GM12878 (cell line): Measurements from ENCODE around the gene PKLR. TPM values are rescaled to one million over a fixed set of nuclear protein-coding genes. Genes with fewer than 3 reads are reported as not detected.

Experiments
- ATAC-seq: fragments of 200-7000 bp; cut with Tn5 transposase; 3 replicates; pipeline ENCODE4 v1.9.1; 2020; ENCODE audit warnings: mild to moderate bottlenecking, moderate library complexity
- BruUV-seq: library from RNA; stranded (reverse); fragments of 400-500 nt; replicated peaks from 2 replicates; lab custom pipeline; 2021; lab: Mats Ljungman, UMichigan
- CTCF ChIA-PET: fragments of 300-600 bp; sonication (Branson Sonifier 250); formaldehyde crosslinking; extraction: SDS; loops from one replicate; lab custom pipeline; 2021; ENCODE audit warnings: inconsistent platforms; lab: Yijun Ruan, JAX
- POLR2A ChIA-PET: fragments of 350-600 bp; formaldehyde crosslinking; extraction: SDS; loops from one replicate; lab custom pipeline; 2021; ENCODE audit warnings: inconsistent platforms; lab: Charles Lee
- RAD21 ChIA-PET: fragments of 300-600 bp; sonication (Branson Sonifier 250); formaldehyde crosslinking; loops from one replicate; lab custom pipeline; 2023; ENCODE audit warnings: antibody characterized with exemption; ENCODE audit not compliant: unreplicated experiment; lab: Charles Lee
- SMC1A ChIA-PET: fragments of 300-600 bp; sonication (Branson Sonifier 250); formaldehyde crosslinking; loops from one replicate; lab custom pipeline; 2023; ENCODE audit not compliant: unreplicated experiment, uncharacterized antibody; lab: Charles Lee
- DNase-seq: peaks from one replicate; pipeline ENCODE4 v3.0.0-alpha.2; 2011; ENCODE audit warnings: low read depth, low spot score
- FAIRE-seq: peaks from 3 replicates; lab custom pipeline; 2011; peaks lifted over from hg19 to GRCh38; lab: Jason Lieb, UNC
- H2AFZ ChIP-seq: 2 replicates; pipeline ENCODE4 v1.6.0; 2011; ENCODE audit warnings: low read depth, low read length, control low read depth; ENCODE audit not compliant: control insufficient read depth
- H3K27ac ChIP-seq: 2 replicates; pipeline ENCODE4 v1.5.1; 2011; ENCODE audit warnings: control low read depth; ENCODE audit not compliant: control insufficient read depth, insufficient read depth
- H3K27me3 ChIP-seq, 2 experiments: replicated peaks in 1 of 2; 2 replicates each; pipeline versions ENCODE4 v1.6.0 to v1.6.1; 2011; ENCODE audit warnings: low read length in 1 of 2; ENCODE audit not compliant: control insufficient read depth in 2 of 2, insufficient read depth in 2 of 2
- H3K36me3 ChIP-seq, 2 experiments: 2 replicates each; pipeline ENCODE4 v1.5.1; 2011; ENCODE audit warnings: low read length in 1 of 2; ENCODE audit not compliant: control insufficient read depth in 2 of 2, insufficient read depth in 2 of 2
- H3K4me1 ChIP-seq: 2 replicates; pipeline ENCODE4 v1.6.1; 2011; ENCODE audit warnings: mild to moderate bottlenecking, low read length, moderate library complexity, mixed read lengths; ENCODE audit not compliant: control insufficient read depth, insufficient read depth
- H3K4me2 ChIP-seq: 2 replicates; pipeline ENCODE4 v1.6.0; 2011; ENCODE audit warnings: control low read depth; ENCODE audit not compliant: control insufficient read depth, insufficient read depth
- H3K4me3 ChIP-seq: fragments of 200-600 bp; sonication (generic); 2 replicates; pipeline ENCODE4 v1.5.1; 2016
- H3K79me2 ChIP-seq: 2 replicates; pipeline ENCODE4 v1.6.0; 2011; ENCODE audit warnings: low read length; ENCODE audit not compliant: control insufficient read depth, insufficient read depth
- H3K9ac ChIP-seq: 2 replicates; pipeline ENCODE4 v1.8.0; 2011; ENCODE audit warnings: low read length, control low read depth, mixed read lengths; ENCODE audit not compliant: control insufficient read depth, insufficient read depth
- H3K9me3 ChIP-seq: replicated peaks from 3 replicates; pipeline ENCODE4 v1.5.1; 2011; ENCODE audit warnings: mild to moderate bottlenecking, low read length; ENCODE audit not compliant: control insufficient read depth, insufficient read depth
- H4K20me1 ChIP-seq: 2 replicates; pipeline ENCODE4 v1.6.0; 2011; ENCODE audit not compliant: control insufficient read depth, insufficient read depth
- BHLHE40 ChIP-seq, 2 experiments: fragments of 450-650 bp in 1 of 2; IDR thresholded peaks; 2 replicates each; pipeline ENCODE4 v1.6.1; 2011 to 2017; ENCODE audit warnings: low read depth in 2 of 2, borderline replicate concordance in 1 of 2, improper control_type of control experiment in 1 of 2, low read length in 1 of 2, mild to moderate bottlenecking in 1 of 2
- CHD1 ChIP-seq: IDR thresholded peaks from 2 replicates; pipeline ENCODE4 v1.6.1; 2012; ENCODE audit warnings: low read depth, low read length, improper control_type of control experiment
- ESRRA ChIP-seq: IDR thresholded peaks from 2 replicates; pipeline ENCODE4 v1.6.1; 2012; ENCODE audit warnings: mild to moderate bottlenecking, low read length, improper control_type of control experiment
- EZH2 ChIP-seq: IDR thresholded peaks from 2 replicates; pipeline ENCODE4 v1.6.1; 2012; ENCODE audit warnings: low read depth, mild to moderate bottlenecking, control low read depth, inconsistent platforms, low read length, borderline replicate concordance; ENCODE audit not compliant: control insufficient read depth
- LARP7 ChIP-seq: fragments of 450-650 bp; IDR thresholded peaks from 2 replicates; pipeline ENCODE4 v1.6.1; 2017; ENCODE audit warnings: mild to moderate bottlenecking
- MEF2B ChIP-seq: fragments of 450-650 bp; IDR thresholded peaks from 2 replicates; pipeline ENCODE4 v1.6.1; 2018; ENCODE audit warnings: mild to moderate bottlenecking, moderate library complexity; ENCODE audit not compliant: partially characterized antibody, poor library complexity, severe bottlenecking
- NBN ChIP-seq: fragments of 450-650 bp; IDR thresholded peaks from 2 replicates; pipeline ENCODE4 v1.6.1; 2016
- NFYA ChIP-seq: IDR thresholded peaks from 2 replicates; pipeline ENCODE4 v1.6.1; 2011; ENCODE audit warnings: low read depth, mild to moderate bottlenecking, low read length, improper control_type of control experiment, borderline replicate concordance
- NR2C1 ChIP-seq: fragments of 450-650 bp; IDR thresholded peaks from 2 replicates; pipeline ENCODE4 v1.6.1; 2017; ENCODE audit warnings: antibody characterized with exemption, mild to moderate bottlenecking, moderate library complexity
- NR2C2 ChIP-seq: IDR thresholded peaks from 2 replicates; pipeline ENCODE4 v1.6.1; 2011; ENCODE audit warnings: borderline replicate concordance, low read depth; ENCODE audit not compliant: control insufficient read depth, insufficient read length
- NRF1 ChIP-seq: conservative IDR thresholded peaks from 2 replicates; pipeline ENCODE4 v1.6.1; 2011; ENCODE audit warnings: mild to moderate bottlenecking, low read depth, low read length, improper control_type of control experiment
- PML ChIP-seq: IDR thresholded peaks from 2 replicates; pipeline ENCODE4 v1.6.1; 2012; ENCODE audit warnings: low read length, inconsistent platforms
- POU2F2 ChIP-seq: IDR thresholded peaks from 3 replicates; pipeline ENCODE4 v1.6.1; 2011; ENCODE audit warnings: low read depth, mild to moderate bottlenecking, low read length, borderline replicate concordance
- RCOR1 ChIP-seq: conservative IDR thresholded peaks from 2 replicates; pipeline ENCODE4 v1.6.1; 2012; ENCODE audit warnings: low read depth, low read length, improper control_type of control experiment
- TBL1XR1 ChIP-seq: IDR thresholded peaks from 2 replicates; pipeline ENCODE4 v1.6.1; 2012; ENCODE audit warnings: low read depth, low read length, improper control_type of control experiment
- ZNF207 ChIP-seq: fragments of 450-650 bp; IDR thresholded peaks from 2 replicates; pipeline ENCODE4 v1.6.1; 2014; ENCODE audit warnings: antibody characterized with exemption, mild to moderate bottlenecking, borderline replicate concordance
- ZZZ3 ChIP-seq: IDR thresholded peaks from 2 replicates; pipeline ENCODE4 v1.6.1; 2011; ENCODE audit warnings: low read depth; ENCODE audit not compliant: control insufficient read depth, insufficient read length
- WGBS: methylation state at CpG from one replicate; pipeline ENCODE4 v1.1.6; 2016; ENCODE audit warnings: low lambda C conversion rate; ENCODE audit not compliant: insufficient replicate concordance, insufficient coverage; ENCODE audit errors: missing lambda C conversion rate; 5-methylcytosine and 5-hydroxymethylcytosine counted together
- in situ Hi-C: fragments of 300-500 bp; cut with MboI; formaldehyde crosslinking; loops from 9 replicates; pipeline ENCODE4 v1.14.3; 2018; ENCODE audit warnings: mixed read lengths
- intact Hi-C: fragments of 100-400 bp; cut with micrococcal nuclease; formaldehyde crosslinking; loops from one replicate; pipeline ENCODE4 v1.14.2; 2022; ENCODE audit not compliant: unreplicated experiment
- polyA plus RNA-seq, 11 experiments: library from polyadenylated mRNA; depleted of rRNA in 4 of 11; unstranded in 6 of 11; stranded (reverse) in 5 of 11; fragments of >200 nt; fragmentation: Nextera tagmentation in 4 of 11; fragmentation: Illumina TruSeq in 1 of 11; extraction: Ambion mirVana in 4 of 11; extraction: Trizol in 1 of 11; gene quantifications; 1 replicate in 1 of 11; 2 replicates in 10 of 11; pipeline versions ENCODE4 v1.2.1 to v1.2.3, GENCODE V29; 2011 to 2016; ENCODE audit warnings: inconsistent platforms in 2 of 11, missing spikeins in 2 of 11, low read depth in 1 of 11
- total RNA-seq, 4 experiments: library from RNA; depleted of rRNA in 3 of 4; stranded (reverse); fragments of >200 nt in 3 of 4; fragmentation: Illumina TruSeq in 1 of 4; extraction: Trizol in 1 of 4; gene quantifications; 2 replicates each; pipeline versions ENCODE4 v1.2.1 to v1.2.3, GENCODE V29; 2013 to 2021
- TF ChIP-seq, protein P1 (sequence below): IDR thresholded peaks from 2 replicates; pipeline ENCODE4 v1.6.1; 2011; ENCODE audit warnings: low read depth, mild to moderate bottlenecking, low read length, moderate library complexity, borderline replicate concordance; ENCODE audit errors: extremely low read depth
- TF ChIP-seq, protein P2 (sequence below): fragments of 450-650 bp; IDR thresholded peaks from 2 replicates; pipeline ENCODE4 v1.6.1; 2017; ENCODE audit warnings: low read depth, mild to moderate bottlenecking, moderate library complexity
- TF ChIP-seq, protein P3 (sequence below): fragments of 450-650 bp; IDR thresholded peaks from 2 replicates; pipeline ENCODE4 v1.6.1; 2018; ENCODE audit warnings: mild to moderate bottlenecking, low read depth, moderate library complexity; ENCODE audit not compliant: partially characterized antibody

The PKLR gene
- total and polyA plus RNA-seq, 10 of the 15 experiments (the other 5 are each of a cell fraction or from before 2014, with no cell fraction given) = 0.04 to 0.15 (median 0.08) TPM; not detected in 7

DNA sequence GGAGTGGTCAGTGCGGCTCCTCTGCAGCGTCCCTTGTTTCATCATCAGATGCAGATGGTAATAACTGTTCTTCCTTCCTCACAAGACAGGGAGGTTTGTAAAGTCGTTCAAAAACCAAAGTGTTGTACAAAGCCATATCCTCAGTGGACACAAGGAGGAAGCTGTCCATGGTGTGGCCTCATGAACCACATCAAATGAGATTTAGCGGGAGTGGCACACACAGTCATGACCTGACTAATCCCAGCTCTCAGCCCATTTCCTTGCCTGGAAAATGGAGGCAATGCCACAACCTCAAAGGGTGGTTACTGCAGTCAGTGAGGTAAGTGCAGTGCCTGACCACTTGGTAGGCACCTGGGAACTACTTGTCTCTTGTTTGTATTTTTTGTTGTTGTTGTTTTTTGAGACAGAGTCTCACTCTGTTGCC is 59.4 kb downstream of the PKLR start:
- DNase-seq (no peak), FAIRE-seq (no peak), ATAC-seq (no peak)
- Histone ChIP-seq H3K9ac (no peak overlapping the region), H3K79me2 (peaks cover 13% of the 10 kb centered on the region), H3K36me3 (no peaks in the 10 kb centered on the region; a peak in 2 of 4 replicates), H3K27me3 (no peaks in the 10 kb centered on the region), H3K27ac (0 out of 2 replicates have a peak overlapping the region, but pooled peaks have one; percentile 13), H2AFZ (peak overlapping the region; percentile 88; the same call in 1 of the 2 replicates), H3K4me3 (no peak overlapping the region), H3K4me1 (peaks cover 14% of the 10 kb centered on the region), H4K20me1 (no peaks in the 10 kb centered on the region), H3K9me3 (no peaks in the 10 kb centered on the region), H3K4me2 (peak overlapping the region; percentile 11; the same call in 1 of the 2 replicates)
- BruUV-seq = no TSS peak
- CTCF ChIA-PET = interaction anchor here (0.6 to 5.5 kb wide), 10 partner anchors 9 to 94 kb away, joined by 3 to 28 read pairs (median 4); partner anchors contain the start of genes KRTCAP2, MTX1, THBS3 and TRIM46
- SMC1A ChIA-PET = interaction anchor here (0.7 to 1.9 kb wide), 8 partner anchors 9 to 440 kb away, joined by 3 to 7 read pairs (median 4); partner anchors contain the start of gene KRTCAP2
- POLR2A ChIA-PET = interaction anchor here (1.0 to 2.2 kb wide), 6 partner anchors 14 to 69 kb away, joined by 3 to 13 read pairs (median 6); partner anchors contain the start of genes ENTREP3, FDPS and KRTCAP2
- intact Hi-C loops (loop anchor here (5.0 kb wide), 1 partner anchor 35 kb away; the partner anchor contains the start of genes MTX1 and THBS3), in situ Hi-C loops (no loop called here)
- 50% methylated on average over 4 of the region's 4 CpGs for WGBS
- TF ChIP-seq POU2F2 (no peak), NR2C1 (no peak), ZNF207 (no peak), MEF2B (no peak), PML (no peak), LARP7 (no peak), EZH2 (no peak), ESRRA (no peak), CHD1 (no peak), NR2C2 (no peak), NBN (no peak), NFYA (no peak), NRF1 (no peak), RCOR1 (no peak), TBL1XR1 (no peak), ZZZ3 (no peak), BHLHE40 (IDR thresholded peaks at IDR 0.05; ENCODE audit: borderline replicate concordance in 1 of 2, low read depth in 2 of 2, low read length in 1 of 2) (no peak)
- TF ChIP-seq, protein P1, sequence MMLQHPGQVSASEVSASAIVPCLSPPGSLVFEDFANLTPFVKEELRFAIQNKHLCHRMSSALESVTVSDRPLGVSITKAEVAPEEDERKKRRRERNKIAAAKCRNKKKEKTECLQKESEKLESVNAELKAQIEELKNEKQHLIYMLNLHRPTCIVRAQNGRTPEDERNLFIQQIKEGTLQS = no peak
- TF ChIP-seq, protein P2, sequence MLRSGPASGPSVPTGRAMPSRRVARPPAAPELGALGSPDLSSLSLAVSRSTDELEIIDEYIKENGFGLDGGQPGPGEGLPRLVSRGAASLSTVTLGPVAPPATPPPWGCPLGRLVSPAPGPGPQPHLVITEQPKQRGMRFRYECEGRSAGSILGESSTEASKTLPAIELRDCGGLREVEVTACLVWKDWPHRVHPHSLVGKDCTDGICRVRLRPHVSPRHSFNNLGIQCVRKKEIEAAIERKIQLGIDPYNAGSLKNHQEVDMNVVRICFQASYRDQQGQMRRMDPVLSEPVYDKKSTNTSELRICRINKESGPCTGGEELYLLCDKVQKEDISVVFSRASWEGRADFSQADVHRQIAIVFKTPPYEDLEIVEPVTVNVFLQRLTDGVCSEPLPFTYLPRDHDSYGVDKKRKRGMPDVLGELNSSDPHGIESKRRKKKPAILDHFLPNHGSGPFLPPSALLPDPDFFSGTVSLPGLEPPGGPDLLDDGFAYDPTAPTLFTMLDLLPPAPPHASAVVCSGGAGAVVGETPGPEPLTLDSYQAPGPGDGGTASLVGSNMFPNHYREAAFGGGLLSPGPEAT = no peak
- TF ChIP-seq, protein P3, sequence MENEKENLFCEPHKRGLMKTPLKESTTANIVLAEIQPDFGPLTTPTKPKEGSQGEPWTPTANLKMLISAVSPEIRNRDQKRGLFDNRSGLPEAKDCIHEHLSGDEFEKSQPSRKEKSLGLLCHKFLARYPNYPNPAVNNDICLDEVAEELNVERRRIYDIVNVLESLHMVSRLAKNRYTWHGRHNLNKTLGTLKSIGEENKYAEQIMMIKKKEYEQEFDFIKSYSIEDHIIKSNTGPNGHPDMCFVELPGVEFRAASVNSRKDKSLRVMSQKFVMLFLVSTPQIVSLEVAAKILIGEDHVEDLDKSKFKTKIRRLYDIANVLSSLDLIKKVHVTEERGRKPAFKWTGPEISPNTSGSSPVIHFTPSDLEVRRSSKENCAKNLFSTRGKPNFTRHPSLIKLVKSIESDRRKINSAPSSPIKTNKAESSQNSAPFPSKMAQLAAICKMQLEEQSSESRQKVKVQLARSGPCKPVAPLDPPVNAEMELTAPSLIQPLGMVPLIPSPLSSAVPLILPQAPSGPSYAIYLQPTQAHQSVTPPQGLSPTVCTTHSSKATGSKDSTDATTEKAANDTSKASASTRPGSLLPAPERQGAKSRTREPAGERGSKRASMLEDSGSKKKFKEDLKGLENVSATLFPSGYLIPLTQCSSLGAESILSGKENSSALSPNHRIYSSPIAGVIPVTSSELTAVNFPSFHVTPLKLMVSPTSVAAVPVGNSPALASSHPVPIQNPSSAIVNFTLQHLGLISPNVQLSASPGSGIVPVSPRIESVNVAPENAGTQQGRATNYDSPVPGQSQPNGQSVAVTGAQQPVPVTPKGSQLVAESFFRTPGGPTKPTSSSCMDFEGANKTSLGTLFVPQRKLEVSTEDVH = no peak
- RAD21 ChIA-PET = interaction anchor here (0.7 to 2.1 kb wide), 3 partner anchors 8 to 35 kb away, joined by 3 to 10 read pairs (median 4); no protein-coding TSS in a partner anchor
